Esophagus squamous epithelium (tissue), 5 donors: Measurements from ENCODE around the gene GPRIN2. TPM values are rescaled to one million over a fixed set of nuclear protein-coding genes. Genes with fewer than 3 reads are reported as not detected.

Source experiments
- DNase-seq: peaks from one replicate; lab custom pipeline; 2025; lab: John Stamatoyannopoulos, UW
- H3K27ac ChIP-seq, 4 donors: fragments of 200-600 bp; sonication (generic); one replicate each; pipeline ENCODE4 v1.5.1; 2016 to 2019; ENCODE audit warnings: mild to moderate bottlenecking in 1 of 4
- H3K27me3 ChIP-seq, 4 donors: fragments of 200-600 bp; sonication (generic); 1 replicate in 3 of 4; 2 replicates in 1 of 4; pipeline versions ENCODE4 v1.5.1 to v1.6.0; 2017 to 2021; ENCODE audit warnings: antibody characterized with exemption in 1 of 4
- H3K36me3 ChIP-seq, 3 donors: fragments of 200-600 bp; sonication (generic); one replicate each; pipeline ENCODE4 v1.5.1; 2016 to 2019
- H3K4me1 ChIP-seq, 3 donors: fragments of 200-600 bp; sonication (generic); one replicate each; pipeline ENCODE4 v1.5.1; 2017 to 2019
- H3K4me3 ChIP-seq, 4 donors: fragments of 200-600 bp; sonication (generic); 1 replicate in 3 of 4; 2 replicates in 1 of 4; pipeline ENCODE4 v1.5.1; 2016 to 2019; ENCODE audit warnings: mild to moderate bottlenecking in 2 of 4, moderate library complexity in 1 of 4
- H3K9me3 ChIP-seq, 3 donors: fragments of 200-600 bp; sonication (generic); one replicate each; pipeline ENCODE4 v1.5.1; 2016 to 2019
- POLR2A ChIP-seq, 4 donors: fragments of 450-650 bp; IDR thresholded peaks; one replicate each; pipeline ENCODE4 v1.6.1; 2017; ENCODE audit warnings: antibody characterized with exemption in 4 of 4, mild to moderate bottlenecking in 4 of 4, moderate library complexity in 3 of 4
- WGBS, 2 donors: methylation state at CpG; one replicate each; pipeline ENCODE4 v1.1.5; 2018; 5-methylcytosine and 5-hydroxymethylcytosine counted together
- intact Hi-C: fragments of 100-400 bp; cut with DNase I; formaldehyde crosslinking; loops from one replicate; pipeline ENCODE4 v1.15.0; 2022
- total RNA-seq, 4 donors: library from RNA; depleted of rRNA; stranded (reverse); fragments of >200 nt; gene quantifications; one replicate each; pipeline ENCODE4 v1.1.0, GENCODE V29; 2016
- TF ChIP-seq, protein P1 (sequence below), 6 experiments: fragments of 450-650 bp in 4 of 6; fragments of 200-600 bp in 2 of 6; sonication (generic) in 2 of 6; IDR thresholded peaks; one replicate each; pipeline ENCODE4 v1.5.1; 2016 to 2019; ENCODE audit warnings: antibody characterized with exemption in 6 of 6, mild to moderate bottlenecking in 4 of 6, moderate library complexity in 4 of 6
- donor health status: DM: yes; HTN: yes; CAD: no.

The GPRIN2 gene
- total RNA-seq, 4 donors from 2014 or later: 7.6 to 8.3 (median 8.1) TPM

- Histone ChIP-seq H3K9me3 (no peaks in the 10 kb centered on the region), H3K4me3 (peak overlapping the region in 3 of 4 donors; percentile 26 to 58 (median 32)), H3K4me1 (peaks cover 16 to 52% (median 21%) of the 10 kb centered on the region in 3 donors), H3K36me3 (no peaks in the 10 kb centered on the region), H3K27me3 (peaks cover 0 to 33% (median 0%) of the 10 kb centered on the region in 4 donors), H3K27ac (no peak overlapping the region)
- 15 to 19% methylated on average over 14 to 26 of the region's 42 CpGs for WGBS, 2 donors
- DNase-seq: no peak
- TF ChIP-seq, protein P1, sequence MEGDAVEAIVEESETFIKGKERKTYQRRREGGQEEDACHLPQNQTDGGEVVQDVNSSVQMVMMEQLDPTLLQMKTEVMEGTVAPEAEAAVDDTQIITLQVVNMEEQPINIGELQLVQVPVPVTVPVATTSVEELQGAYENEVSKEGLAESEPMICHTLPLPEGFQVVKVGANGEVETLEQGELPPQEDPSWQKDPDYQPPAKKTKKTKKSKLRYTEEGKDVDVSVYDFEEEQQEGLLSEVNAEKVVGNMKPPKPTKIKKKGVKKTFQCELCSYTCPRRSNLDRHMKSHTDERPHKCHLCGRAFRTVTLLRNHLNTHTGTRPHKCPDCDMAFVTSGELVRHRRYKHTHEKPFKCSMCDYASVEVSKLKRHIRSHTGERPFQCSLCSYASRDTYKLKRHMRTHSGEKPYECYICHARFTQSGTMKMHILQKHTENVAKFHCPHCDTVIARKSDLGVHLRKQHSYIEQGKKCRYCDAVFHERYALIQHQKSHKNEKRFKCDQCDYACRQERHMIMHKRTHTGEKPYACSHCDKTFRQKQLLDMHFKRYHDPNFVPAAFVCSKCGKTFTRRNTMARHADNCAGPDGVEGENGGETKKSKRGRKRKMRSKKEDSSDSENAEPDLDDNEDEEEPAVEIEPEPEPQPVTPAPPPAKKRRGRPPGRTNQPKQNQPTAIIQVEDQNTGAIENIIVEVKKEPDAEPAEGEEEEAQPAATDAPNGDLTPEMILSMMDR (IDR thresholded peaks at IDR 0.05): no peak
- no peak for TF ChIP-seq POLR2A (IDR thresholded peaks at IDR 0.05)
- intact Hi-C loops: no loop called here
These were observed 15.3 kb downstream of the GPRIN2 start for GRCh38 chr10:46541017-46541661.

GRCh38 chr10:46540412-46541016 is 15.9 kb downstream of the GPRIN2 start:
- intact Hi-C loops: no loop called here
- no peak overlapping the region for H3K27ac ChIP-seq
- TF ChIP-seq, protein P1 (IDR thresholded peaks at IDR 0.05): no peak
- peak overlapping the region in 2 of 4 donors; percentile 32 to 58 for H3K4me3 ChIP-seq
- peaks cover 16 to 48% (median 21%) of the 10 kb centered on the region in 3 donors for H3K4me1 ChIP-seq
- H3K9me3 ChIP-seq: no peaks in the 10 kb centered on the region
- no peak for DNase-seq
- H3K36me3 ChIP-seq: no peaks in the 10 kb centered on the region
- peaks cover 0 to 38% (median 0%) of the 10 kb centered on the region in 4 donors for H3K27me3 ChIP-seq
- 86 to 89% methylated on average over 8 of the region's 8 CpGs for WGBS, 2 donors

DNA sequence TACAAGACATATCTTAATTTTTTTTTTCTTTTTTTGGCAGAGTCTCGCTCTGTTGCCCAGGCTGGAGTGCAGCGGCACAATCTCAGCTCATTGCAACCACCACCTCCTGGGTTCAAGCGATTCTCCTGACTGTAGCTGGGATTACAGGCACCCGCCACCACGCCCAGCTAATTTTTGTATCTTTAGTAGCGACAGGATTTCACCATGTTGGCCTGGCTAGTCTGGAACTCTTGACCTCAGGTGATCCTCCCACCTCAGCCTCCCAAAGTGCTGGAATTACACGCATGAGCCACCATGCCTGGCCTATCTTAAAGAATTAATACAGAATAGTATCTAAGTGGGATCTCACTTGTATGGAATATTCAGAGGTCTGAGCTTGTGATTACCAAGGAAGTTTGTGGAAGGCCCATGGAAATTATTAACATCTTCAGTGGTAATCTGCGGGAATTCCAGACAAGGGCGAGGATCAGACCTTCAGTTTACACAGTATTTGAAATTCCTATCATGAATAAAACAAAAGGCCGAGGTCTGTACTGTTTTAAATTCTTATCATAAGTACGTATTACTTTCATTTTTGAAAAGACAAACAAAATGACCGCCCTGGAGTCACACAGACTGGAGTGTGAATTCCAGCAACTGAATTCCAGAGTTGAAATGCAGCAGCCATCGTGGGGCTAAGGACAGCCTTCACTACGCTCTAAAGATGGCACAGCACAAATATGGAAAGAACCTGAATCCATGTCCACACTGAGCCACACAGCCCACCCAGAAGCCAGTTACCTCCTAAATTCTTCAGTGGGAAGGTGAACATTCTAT is 16.7 kb downstream of the GPRIN2 start:
- Histone ChIP-seq H3K4me3 (no peak overlapping the region), H3K9me3 (no peaks in the 10 kb centered on the region), H3K36me3 (no peaks in the 10 kb centered on the region), H3K4me1 (peaks cover 15 to 41% (median 16%) of the 10 kb centered on the region in 3 donors), H3K27me3 (peaks cover 0 to 40% (median 0%) of the 10 kb centered on the region in 4 donors), H3K27ac (no peak overlapping the region)
- TF ChIP-seq, protein P1 (IDR thresholded peaks at IDR 0.05): no peak
- no peak for TF ChIP-seq POLR2A (IDR thresholded peaks at IDR 0.05)
- DNase-seq: no peak
- 70 to 77% methylated on average over 14 of the region's 14 CpGs for WGBS, 2 donors
- intact Hi-C loops: no loop called here

GRCh38 chr10:46538717-46539426 is 17.6 kb downstream of the GPRIN2 start:
- TF ChIP-seq, protein P1 (IDR thresholded peaks at IDR 0.05): no peak
- no peak for TF ChIP-seq POLR2A (IDR thresholded peaks at IDR 0.05)
- no peak overlapping the region for H3K27ac ChIP-seq
- 77% methylated on average over 3 of the region's 3 CpGs for WGBS, 2 donors

More at GRCh38 chr10:46538717-46539426, 17.6 kb downstream of the GPRIN2 start:
- Histone ChIP-seq H3K9me3 (no peaks in the 10 kb centered on the region), H3K4me1 (peaks cover 13 to 32% (median 15%) of the 10 kb centered on the region in 3 donors), H3K36me3 (no peaks in the 10 kb centered on the region), H3K4me3 (no peak overlapping the region), H3K27me3 (peaks cover 0 to 40% (median 0%) of the 10 kb centered on the region in 4 donors)
- intact Hi-C loops: no loop called here
- no peak for DNase-seq
